Stimulated activated CD4-positive, alpha-beta T cell treated with anti-CD3 and anti-CD28 coated beads, Interleukin-4, amount 100 ng/mL, for 24 hours (primary cell): ENCODE measurements around the gene TANGO2.

ENCODE experiments used
- DNase-seq: peaks from one replicate; pipeline ENCODE4 v3.0.0-alpha.2; 2020

The TANGO2 gene

GRCh38 chr22:20089977-20090729 lies 69.2 kb downstream of the TANGO2 start:
- DNase-seq: no peak

GRCh38 chr22:20090730-20091240 lies 69.9 kb downstream of the TANGO2 start:
- no peak for DNase-seq

- DNase-seq: no peak
Measured at GRCh38 chr22:20091690-20092476, 71.0 kb downstream of the TANGO2 start.

GRCh38 chr22:20092477-20092854 lies 71.6 kb downstream of the TANGO2 start:
- no peak for DNase-seq

GRCh38 chr22:20093418-20094196 lies 72.7 kb downstream of the TANGO2 start:
- DNase-seq: no peak

- no peak for DNase-seq
Measured at GRCh38 chr22:20094197-20094807, 73.4 kb downstream of the TANGO2 start.

GRCh38 chr22:20095521-20095920 lies 74.6 kb downstream of the TANGO2 start:
- DNase-seq: peak; percentile 44

- DNase-seq: no peak
Measured at GRCh38 chr22:20096574-20097420, 75.9 kb downstream of the TANGO2 start.

- DNase-seq: no peak
Measured at GRCh38 chr22:20099099-20099711, 78.3 kb downstream of the TANGO2 start.

- no peak for DNase-seq
Measured at GRCh38 chr22:20101638-20102037, 80.7 kb downstream of the TANGO2 start.

- no peak for DNase-seq
Measured at GRCh38 chr22:20102203-20102780, 81.4 kb downstream of the TANGO2 start.

GRCh38 chr22:20105456-20106204 lies 84.7 kb downstream of the TANGO2 start:
- DNase-seq: no peak

- DNase-seq: no peak
Measured at GRCh38 chr22:20106205-20106848, 85.4 kb downstream of the TANGO2 start.

GRCh38 chr22:20106849-20107237 lies 85.9 kb downstream of the TANGO2 start:
- no peak for DNase-seq

GRCh38 chr22:20107471-20107901 lies 86.6 kb downstream of the TANGO2 start:
- no peak for DNase-seq

- DNase-seq: no peak
Measured at GRCh38 chr22:20107951-20108756, 87.2 kb downstream of the TANGO2 start.

- DNase-seq: no peak
Measured at GRCh38 chr22:20108757-20109230, 87.9 kb downstream of the TANGO2 start.
